SK-N-SH (cell line): ENCODE measurements around the gene SLC22A23. TPM values are rescaled to one million over a fixed set of nuclear protein-coding genes. Genes with fewer than 3 reads are reported as not detected.

ENCODE experiments used
- CTCF ChIA-PET: fragments of 300-600, 350-600 bp; formaldehyde crosslinking; extraction: SDS; loops from one replicate; lab custom pipeline; 2021; lab: Yijun Ruan, JAX
- POLR2A ChIA-PET: fragments of 350-600 bp; sonication (Branson Sonifier 250); formaldehyde crosslinking; extraction: SDS; loops from one replicate; lab custom pipeline; 2020; ENCODE audit warnings: antibody characterized with exemption, inconsistent platforms; lab: Yijun Ruan, JAX
- DNase-seq: peaks from one replicate; pipeline ENCODE4 v3.0.0; 2012
- H2AFZ ChIP-seq: fragments of 200-600 bp; sonication (generic); 2 replicates; pipeline ENCODE4 v1.8.1; 2016; ENCODE audit warnings: antibody characterized with exemption, mild to moderate bottlenecking, low read depth
- H3F3A ChIP-seq: fragments of 200-600 bp; sonication (generic); replicated peaks from 2 replicates; pipeline ENCODE3; 2016; ENCODE audit warnings: antibody characterized with exemption, mild to moderate bottlenecking; ENCODE audit not compliant: insufficient read depth
- H3K27ac ChIP-seq, 2 experiments: fragments of 200-500 bp in 1 of 2; fragments of 200-600 bp in 1 of 2; sonication (Bioruptor generic) in 1 of 2; sonication (generic), shearing (Covaris generic) in 1 of 2; 2 replicates each; pipeline versions ENCODE4 v1.5.1 to v1.6.1; 2014 to 2016; ENCODE audit warnings: low read depth in 2 of 2, inconsistent platforms in 1 of 2, low read length in 1 of 2, mild to moderate bottlenecking in 1 of 2, mixed read lengths in 1 of 2
- H3K27me3 ChIP-seq: fragments of 200-600 bp; sonication (generic), shearing (Covaris generic); 2 replicates; pipeline ENCODE4 v1.6.1; 2016; ENCODE audit warnings: mixed run types; ENCODE audit not compliant: insufficient read depth
- H3K36me3 ChIP-seq, 2 experiments: fragments of 200-500 bp in 1 of 2; fragments of 200-600 bp in 1 of 2; sonication (Bioruptor generic) in 1 of 2; sonication (generic) in 1 of 2; replicated peaks in 1 of 2; 2 replicates each; pipeline versions ENCODE3 to v1.5.1; 2014 to 2016; ENCODE audit warnings: low read length in 1 of 2, mild to moderate bottlenecking in 1 of 2; ENCODE audit not compliant: insufficient read depth in 2 of 2, control insufficient read depth in 1 of 2
- H3K4me1 ChIP-seq, 2 experiments: fragments of 200-500 bp in 1 of 2; fragments of 200-600 bp in 1 of 2; sonication (Bioruptor generic) in 1 of 2; sonication (generic), shearing (Covaris generic) in 1 of 2; 2 replicates each; pipeline versions ENCODE4 v1.5.1 to v1.6.1; 2014 to 2016; ENCODE audit warnings: low read depth in 1 of 2, low read length in 1 of 2, mixed run types in 1 of 2; ENCODE audit not compliant: insufficient read depth in 2 of 2, control insufficient read depth in 1 of 2
- H3K4me2 ChIP-seq: fragments of 200-600 bp; sonication (generic), shearing (Covaris generic); 2 replicates; pipeline ENCODE4 v1.6.1; 2017; ENCODE audit warnings: mixed run types
- H3K4me3 ChIP-seq, 2 experiments: fragments of 200-500 bp in 1 of 2; fragments of 200-600 bp in 1 of 2; sonication (Bioruptor generic) in 1 of 2; sonication (generic), shearing (Covaris generic) in 1 of 2; 2 replicates each; pipeline versions ENCODE4 v1.5.1 to v1.8.1; 2014 to 2016; ENCODE audit warnings: low read depth in 2 of 2, inconsistent platforms in 1 of 2, low read length in 1 of 2, mild to moderate bottlenecking in 1 of 2, mixed read lengths in 1 of 2, moderate library complexity in 1 of 2
- H3K79me2 ChIP-seq: fragments of 200-600 bp; sonication (generic); 2 replicates; pipeline ENCODE4 v1.8.1; 2017; ENCODE audit warnings: mild to moderate bottlenecking; ENCODE audit not compliant: insufficient read depth
- H3K9ac ChIP-seq: fragments of 200-600 bp; sonication (generic); 2 replicates; pipeline ENCODE4 v1.6.1; 2017; ENCODE audit warnings: mixed run types
- H3K9me2 ChIP-seq: fragments of 200-600 bp; sonication (generic); 2 replicates; pipeline ENCODE4 v1.6.1; 2017; ENCODE audit warnings: mixed run types
- H3K9me3 ChIP-seq: fragments of 200-600 bp; sonication (generic); 2 replicates; pipeline ENCODE4 v1.6.1; 2017; ENCODE audit warnings: mixed run types, mild to moderate bottlenecking, moderate library complexity
- H4K20me1 ChIP-seq: fragments of 200-600 bp; sonication (generic); 2 replicates; pipeline ENCODE4 v1.6.1; 2017; ENCODE audit warnings: mild to moderate bottlenecking, mixed run types; ENCODE audit not compliant: insufficient read depth
- CTCF ChIP-seq: fragments of 200-600 bp; sonication (generic); IDR thresholded peaks from 2 replicates; pipeline ENCODE4 v1.6.1; 2017; ENCODE audit warnings: antibody characterized with exemption, mild to moderate bottlenecking, moderate library complexity
- ELF1 ChIP-seq: IDR thresholded peaks from 2 replicates; pipeline ENCODE4 v1.4.0; 2012
- EP300 ChIP-seq, 2 experiments: IDR thresholded peaks; 2 replicates each; pipeline versions ENCODE4 v1.4.0 to v1.6.1; 2012; ENCODE audit warnings: borderline replicate concordance in 1 of 2, low read depth in 1 of 2, low read length in 1 of 2
- EZH2phosphoT487 ChIP-seq: fragments of 200-600 bp; sonication (generic); IDR thresholded peaks from 2 replicates; pipeline ENCODE4 v1.6.1; 2017; ENCODE audit warnings: low read depth, mixed run types, mild to moderate bottlenecking, antibody characterized with exemption, moderate library complexity, borderline replicate concordance
- FOXM1 ChIP-seq: IDR thresholded peaks from 2 replicates; pipeline ENCODE4 v1.4.0; 2012; ENCODE audit warnings: low read depth, mild to moderate bottlenecking
- GATA2 ChIP-seq: sonication (generic); formaldehyde crosslinking; IDR thresholded peaks from 2 replicates; pipeline ENCODE4 v1.5.0; 2020; ENCODE audit warnings: mild to moderate bottlenecking, missing genetic modification reagents
- MEF2A ChIP-seq: IDR thresholded peaks from 2 replicates; pipeline ENCODE4 v1.4.0; 2012; ENCODE audit warnings: low read depth, borderline replicate concordance
- MXI1 ChIP-seq: IDR thresholded peaks from 2 replicates; pipeline ENCODE4 v1.6.1; 2012; ENCODE audit warnings: mild to moderate bottlenecking, low read depth, low read length, improper control_type of control experiment
- NFIC ChIP-seq: IDR thresholded peaks from 2 replicates; pipeline ENCODE4 v1.4.0; 2012; ENCODE audit warnings: borderline replicate concordance
- NRF1 ChIP-seq: IDR thresholded peaks from 2 replicates; pipeline ENCODE4 v1.6.1; 2012; ENCODE audit warnings: low read depth, mild to moderate bottlenecking, low read length
- POLR2AphosphoS5 ChIP-seq: IDR thresholded peaks from 2 replicates; pipeline ENCODE4 v1.6.1; 2012; ENCODE audit warnings: low read depth, low read length
- REST ChIP-seq: IDR thresholded peaks from 2 replicates; pipeline ENCODE4 v1.6.1; 2012; ENCODE audit warnings: mild to moderate bottlenecking, low read depth, low read length, moderate library complexity
- RFX5 ChIP-seq: IDR thresholded peaks from 2 replicates; pipeline ENCODE4 v1.6.1; 2012; ENCODE audit warnings: mild to moderate bottlenecking, improper control_type of control experiment, low read length
- TAF1 ChIP-seq: IDR thresholded peaks from 2 replicates; pipeline ENCODE4 v1.6.1; 2012; ENCODE audit warnings: low read depth, mild to moderate bottlenecking, low read length, moderate library complexity, borderline replicate concordance
- TCF12 ChIP-seq: IDR thresholded peaks from 2 replicates; pipeline ENCODE4 v1.4.0; 2012
- TEAD4 ChIP-seq: IDR thresholded peaks from 2 replicates; pipeline ENCODE4 v1.4.0; 2012; ENCODE audit warnings: mild to moderate bottlenecking, borderline replicate concordance; ENCODE audit not compliant: insufficient read depth
- USF2 ChIP-seq: fragments of 150-350 bp; IDR thresholded peaks from 2 replicates; pipeline ENCODE4 v1.6.1; 2017; ENCODE audit warnings: antibody characterized with exemption, low read length, low read depth, borderline replicate concordance
- whole genome bisulfite sequencing: methylation state at CpG from one replicate; pipeline ENCODE4 v1.1.6; 2017; ENCODE audit warnings: low lambda C conversion rate; 5-methylcytosine and 5-hydroxymethylcytosine counted together
- polyA plus RNA-seq, 3 experiments: library from polyadenylated mRNA; depleted of rRNA; stranded (reverse); fragments of >200 nt; gene quantifications; 2 replicates each; pipeline ENCODE4 v1.2.3, GENCODE V29; 2012
- TF ChIP-seq, protein P1 (sequence below): fragments of 150-350 bp; IDR thresholded peaks from 2 replicates; pipeline ENCODE4 v1.6.1; 2016; ENCODE audit warnings: mild to moderate bottlenecking, low read depth, low read length

SLC22A23 gene
- polyA plus RNA-seq, 1 of the 3 experiments (the other 2 are of a cell fraction): not detected

DNA sequence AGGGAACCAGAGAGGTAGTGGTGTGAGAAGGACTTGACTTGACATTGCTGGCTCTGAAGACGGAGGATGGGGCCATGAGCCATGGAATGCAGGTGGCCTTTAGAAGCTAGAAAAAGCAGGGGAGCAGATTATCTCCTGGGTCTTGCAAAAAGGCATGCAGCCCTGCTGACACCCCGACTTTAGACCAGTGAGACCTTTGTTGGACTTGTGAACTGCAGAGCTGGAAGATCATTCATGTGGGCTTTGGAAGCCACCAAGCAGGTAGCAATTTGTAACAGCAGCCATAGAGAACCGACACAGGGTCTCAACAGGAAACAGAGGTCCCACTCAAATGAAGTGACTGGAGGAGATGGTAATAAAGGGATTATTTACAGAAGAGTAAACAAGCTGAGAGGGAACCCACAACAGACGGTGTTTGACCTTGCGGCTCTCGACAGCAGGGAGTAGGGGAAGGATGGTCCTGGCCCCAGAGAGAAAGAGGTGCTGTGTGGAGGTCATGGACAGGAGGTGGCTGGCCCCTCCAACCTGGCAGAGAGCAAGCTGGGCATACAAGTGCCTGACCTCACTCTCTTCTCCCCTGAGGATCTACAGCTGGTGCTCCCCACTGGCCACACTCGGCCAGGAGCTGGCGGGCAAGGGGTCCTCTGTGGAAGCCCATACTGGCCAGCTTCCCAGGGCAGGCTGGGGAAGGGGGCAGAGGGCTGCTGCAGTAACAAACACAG, 43.9 kb downstream of the SLC22A23 start:
- TF ChIP-seq TEAD4 (no peak), MEF2A (no peak), EZH2phosphoT487 (no peak), GATA2 (no peak), CTCF (no peak), POLR2AphosphoS5 (no peak)
- TF ChIP-seq, protein P1, sequence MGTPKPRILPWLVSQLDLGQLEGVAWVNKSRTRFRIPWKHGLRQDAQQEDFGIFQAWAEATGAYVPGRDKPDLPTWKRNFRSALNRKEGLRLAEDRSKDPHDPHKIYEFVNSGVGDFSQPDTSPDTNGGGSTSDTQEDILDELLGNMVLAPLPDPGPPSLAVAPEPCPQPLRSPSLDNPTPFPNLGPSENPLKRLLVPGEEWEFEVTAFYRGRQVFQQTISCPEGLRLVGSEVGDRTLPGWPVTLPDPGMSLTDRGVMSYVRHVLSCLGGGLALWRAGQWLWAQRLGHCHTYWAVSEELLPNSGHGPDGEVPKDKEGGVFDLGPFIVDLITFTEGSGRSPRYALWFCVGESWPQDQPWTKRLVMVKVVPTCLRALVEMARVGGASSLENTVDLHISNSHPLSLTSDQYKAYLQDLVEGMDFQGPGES: no peak
- H3K9ac ChIP-seq: no peak overlapping the region
- DNase-seq: no peak
- CTCF ChIA-PET: interaction anchor here (1.0 to 3.4 kb wide), 2 partner anchors 48 to 319 kb away, joined by 3 to 29 read pairs; no protein-coding TSS in a partner anchor
- no peaks in the 10 kb centered on the region for H3K4me1 ChIP-seq
- no peaks in the 10 kb centered on the region for H3F3A ChIP-seq
- no peak overlapping the region for H3K4me2 ChIP-seq
- peaks cover 70% of the 10 kb centered on the region; the same call in 1 of the 2 replicates for H3K27me3 ChIP-seq
- H3K36me3 ChIP-seq: no peaks in the 10 kb centered on the region
- 40% methylated on average over 6 of the region's 8 CpGs for WGBS
- H3K4me3 ChIP-seq: no peak overlapping the region
- no peak overlapping the region for H2AFZ ChIP-seq
- no peaks in the 10 kb centered on the region for H3K79me2 ChIP-seq
- H3K27ac ChIP-seq: no peak overlapping the region
- H4K20me1 ChIP-seq: no peaks in the 10 kb centered on the region
- H3K9me3 ChIP-seq: no peaks in the 10 kb centered on the region
- no peaks in the 10 kb centered on the region for H3K9me2 ChIP-seq
- POLR2A ChIA-PET: no interaction called here

- no peak overlapping the region for H2AFZ ChIP-seq
- no peaks in the 10 kb centered on the region for H3F3A ChIP-seq
- H3K27me3 ChIP-seq: peaks cover 64% of the 10 kb centered on the region; the same call in 1 of the 2 replicates
- no peak overlapping the region for H3K27ac ChIP-seq
- H3K36me3 ChIP-seq: no peaks in the 10 kb centered on the region
- DNase-seq: no peak
- no peak overlapping the region for H3K4me3 ChIP-seq
- no peaks in the 10 kb centered on the region for H3K4me1 ChIP-seq
- H3K79me2 ChIP-seq: no peaks in the 10 kb centered on the region
- H3K9me3 ChIP-seq: no peaks in the 10 kb centered on the region
- no peak overlapping the region for H3K9ac ChIP-seq
- ChIA-PET POLR2A (no interaction called here), CTCF (interaction anchor here (1.0 to 3.4 kb wide), 5 partner anchors 10 to 319 kb away, joined by 3 to 29 read pairs (median 5); no protein-coding TSS in a partner anchor)
- H3K4me2 ChIP-seq: no peak overlapping the region
- H3K9me2 ChIP-seq: no peaks in the 10 kb centered on the region
- 52% methylated on average over 11 of the region's 11 CpGs for WGBS
- H4K20me1 ChIP-seq: no peaks in the 10 kb centered on the region
- TF ChIP-seq NFIC (no peak), EP300 (IDR thresholded peaks at IDR 0.05; ENCODE audit: borderline replicate concordance in 1 of 2, low read depth in 1 of 2, low read length in 1 of 2) (no peak), GATA2 (no peak), RFX5 (no peak), TAF1 (no peak), TEAD4 (no peak), FOXM1 (no peak), ELF1 (no peak), REST (no peak), NRF1 (no peak), MXI1 (no peak), USF2 (no peak), TCF12 (no peak)
These were observed 44.7 kb downstream of the SLC22A23 start for GRCh38 chr6:3411967-3412778.
